GM21381 (cell line): ENCODE data around the gene MVB12B.

ENCODE experiments used
- ATAC-seq: cut with Tn5 transposase; IDR thresholded peaks from one replicate; pipeline ENCODE4 v1.9.1; 2021; ENCODE audit warnings: mild to moderate bottlenecking, moderate library complexity; ENCODE audit not compliant: unreplicated experiment

Gene MVB12B

DNA sequence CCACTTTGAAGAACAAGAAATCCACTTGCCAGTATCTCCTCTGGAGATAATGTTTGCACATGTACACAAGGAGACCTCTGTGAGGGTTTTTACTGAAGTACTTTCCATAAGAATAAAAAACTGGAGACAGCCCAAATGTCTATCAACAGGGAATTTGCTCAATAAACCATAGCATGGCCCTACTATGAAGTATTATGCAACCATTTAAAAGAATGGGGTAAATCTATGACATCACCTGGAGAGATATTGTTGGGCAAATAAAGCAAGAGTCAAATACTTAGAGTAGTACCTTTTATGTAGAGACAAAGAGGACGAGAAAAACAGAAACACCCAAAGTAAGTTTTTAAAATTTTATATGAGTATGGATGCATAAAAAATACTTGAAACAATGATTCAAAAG, 23.9 kb upstream of the MVB12B start:
- no peak for ATAC-seq

DNA sequence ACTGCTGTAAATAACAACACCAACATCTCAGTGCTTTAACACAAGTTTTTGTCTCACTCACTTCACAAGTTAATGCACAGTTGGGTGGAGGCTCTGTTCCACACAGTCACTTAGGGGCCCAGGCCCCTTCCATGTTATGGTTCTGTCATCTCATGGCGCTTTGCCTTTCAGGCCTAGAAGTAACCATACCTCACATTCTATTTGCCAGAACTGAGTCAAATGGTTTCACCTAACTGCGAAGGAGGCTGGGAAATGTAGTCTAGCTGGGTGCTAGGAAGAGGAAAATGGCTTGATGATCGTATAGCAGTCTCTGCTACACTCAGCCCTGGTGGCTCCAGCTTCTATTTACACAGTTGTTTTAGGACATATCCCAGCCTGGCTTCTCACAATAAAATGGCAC, 23.1 kb upstream of the MVB12B start:
- no peak for ATAC-seq

DNA sequence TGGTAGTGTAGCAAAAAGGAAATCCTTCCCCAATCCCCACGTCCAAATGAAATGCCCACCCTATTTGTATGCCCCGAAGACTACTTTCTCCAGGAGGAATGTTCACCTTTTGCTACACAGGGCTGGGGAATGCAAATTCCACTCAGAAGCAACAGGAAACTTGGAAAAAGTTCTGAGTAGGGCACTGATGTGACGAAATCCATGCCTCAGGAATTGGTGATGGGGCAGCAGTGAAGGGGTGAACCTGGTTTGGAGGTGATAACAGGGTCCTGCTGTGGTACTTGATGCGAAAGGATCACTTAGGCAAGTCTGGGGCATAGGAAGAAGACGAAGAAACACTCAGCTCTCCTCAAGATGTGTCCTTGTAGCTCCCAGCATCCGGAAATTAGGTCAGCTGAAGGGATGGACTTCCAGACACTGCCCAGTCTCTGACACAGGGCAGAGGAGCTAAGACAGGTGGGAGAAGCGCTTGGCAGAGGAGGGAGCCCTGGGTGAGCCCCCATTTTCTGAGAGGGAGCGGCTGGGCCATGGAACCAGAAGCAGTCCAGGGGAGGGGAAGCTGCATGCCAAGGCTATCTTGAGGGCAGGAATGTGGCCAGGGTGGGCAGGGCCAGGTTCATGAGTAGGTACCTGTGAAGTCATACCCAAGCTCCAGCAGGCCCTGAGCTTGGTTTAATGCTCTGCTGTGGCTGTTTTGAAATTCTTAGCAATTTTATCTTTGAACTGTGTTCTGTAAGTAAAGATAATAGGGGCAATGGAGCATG, 22.2 kb upstream of the MVB12B start:
- no peak for ATAC-seq

- ATAC-seq = no peak
Measured at GRCh38 chr9:126304971-126305320, 21.7 kb upstream of the MVB12B start.

- no peak for ATAC-seq
Measured at GRCh38 chr9:126306071-126306647, 20.5 kb upstream of the MVB12B start.

DNA sequence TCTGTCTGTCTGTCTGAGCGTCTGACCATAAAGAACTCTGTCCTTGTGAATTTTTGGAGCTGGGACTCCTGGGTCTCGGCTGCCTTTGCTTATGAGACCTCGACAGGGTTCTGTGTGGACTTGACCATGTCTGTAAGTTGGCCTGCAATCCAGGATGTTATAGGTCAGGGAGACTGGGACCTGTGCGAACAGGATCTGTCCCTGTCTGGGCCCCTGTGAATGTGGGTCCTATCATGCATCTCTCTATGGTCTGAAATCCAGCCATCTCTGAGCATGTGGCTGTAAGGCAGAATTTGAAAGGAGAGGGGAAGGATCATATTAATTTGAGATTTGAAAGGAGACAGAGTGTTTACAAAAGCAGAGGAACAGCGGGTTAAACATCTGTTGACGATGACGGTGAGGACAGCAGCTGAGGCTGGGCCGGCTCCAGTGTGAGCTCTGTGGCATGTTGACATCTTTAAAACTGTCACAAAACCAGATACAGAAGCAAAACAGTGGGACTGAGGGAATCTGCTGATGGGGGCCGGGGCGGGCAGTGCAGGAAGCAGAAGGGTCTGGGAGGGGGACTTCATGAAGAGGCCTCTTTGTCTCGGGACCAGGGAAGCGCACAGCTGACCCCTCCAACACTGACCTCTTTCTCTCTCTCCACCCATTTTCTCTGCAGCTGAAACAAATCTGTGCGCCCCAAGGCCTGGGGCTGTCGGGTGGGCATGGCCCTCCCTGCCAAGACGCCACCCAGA, 19.1 kb upstream of the MVB12B start:
- ATAC-seq = no peak

DNA sequence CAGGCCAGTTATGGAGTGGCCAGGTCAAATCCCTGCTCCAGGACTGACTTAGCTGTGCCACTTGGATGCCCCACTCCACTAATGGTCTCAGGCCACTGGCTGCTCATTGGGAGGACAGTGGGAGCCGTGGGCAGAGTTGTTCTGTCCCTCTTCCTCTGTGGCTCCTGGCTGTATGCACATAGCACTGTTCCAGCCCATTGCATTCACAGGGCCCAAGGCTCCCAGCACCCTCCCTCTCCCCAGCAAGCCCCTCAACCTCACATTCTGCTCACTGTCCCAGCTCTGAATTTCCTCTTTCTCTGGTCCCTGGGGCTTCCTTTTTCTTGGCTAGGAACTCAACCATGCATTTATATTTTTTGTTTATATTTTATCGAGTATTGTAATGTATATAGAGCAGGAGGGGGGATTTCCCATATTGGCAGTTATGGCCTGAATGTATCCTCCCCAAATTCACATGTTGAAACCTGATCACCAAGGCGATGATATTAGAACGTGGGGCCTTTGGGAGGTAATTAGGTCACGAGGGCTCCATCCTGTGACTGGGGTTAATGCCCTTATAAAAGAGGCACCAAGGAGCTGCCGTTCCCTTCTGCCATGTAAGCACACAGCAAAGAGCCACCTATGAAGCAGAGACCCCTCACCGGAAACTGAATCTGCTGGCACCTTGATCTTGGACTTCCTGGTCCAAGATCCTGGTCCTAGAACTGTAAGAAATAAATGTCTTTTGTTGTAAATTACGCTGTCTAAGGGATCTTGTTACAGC, 17.0 kb upstream of the MVB12B start:
- ATAC-seq = no peak

DNA sequence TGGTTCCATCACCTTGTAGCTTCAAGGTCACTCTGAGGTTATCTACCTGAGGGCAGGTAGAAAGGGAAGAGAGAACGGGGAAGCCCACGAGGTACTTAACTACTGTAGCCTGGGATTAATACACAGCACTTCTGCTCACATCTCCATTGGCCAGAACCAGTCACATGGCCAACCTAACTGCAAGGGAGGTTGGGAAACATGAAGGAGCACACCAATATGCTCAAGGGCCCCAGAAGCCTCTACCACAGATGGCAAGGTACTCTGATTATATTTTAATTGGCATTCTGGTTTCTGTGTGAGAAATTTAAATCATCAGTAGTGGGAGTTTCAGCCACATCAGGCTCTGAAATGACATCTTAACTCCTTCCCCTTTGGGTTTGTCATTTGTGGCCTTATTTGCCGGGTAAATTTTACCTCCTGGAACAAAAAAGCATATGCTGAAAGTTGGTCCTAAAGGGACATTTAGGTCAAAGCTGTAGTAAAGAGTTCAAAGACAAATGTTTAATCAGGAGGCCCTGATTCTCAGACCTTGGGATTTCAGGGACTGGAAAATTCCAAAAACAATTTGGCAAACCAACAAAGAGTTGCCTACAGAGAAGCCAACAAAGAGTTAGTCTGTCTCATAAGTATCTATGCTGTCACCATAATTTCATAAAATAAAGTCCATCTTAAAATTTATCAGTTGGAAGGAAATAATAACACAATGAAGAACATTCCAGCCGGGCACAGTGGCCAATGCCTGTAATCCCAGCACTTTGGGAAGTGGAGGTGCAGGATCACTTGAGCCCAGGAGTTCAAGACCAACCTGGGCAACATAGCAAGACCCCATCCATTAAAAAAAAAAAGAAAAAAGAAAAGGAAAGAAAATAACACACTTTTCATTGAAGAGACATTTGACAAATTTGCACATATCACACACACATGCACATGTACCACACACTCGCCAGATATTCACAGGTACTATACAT, 13.8 kb upstream of the MVB12B start:
- ATAC-seq = no peak

DNA sequence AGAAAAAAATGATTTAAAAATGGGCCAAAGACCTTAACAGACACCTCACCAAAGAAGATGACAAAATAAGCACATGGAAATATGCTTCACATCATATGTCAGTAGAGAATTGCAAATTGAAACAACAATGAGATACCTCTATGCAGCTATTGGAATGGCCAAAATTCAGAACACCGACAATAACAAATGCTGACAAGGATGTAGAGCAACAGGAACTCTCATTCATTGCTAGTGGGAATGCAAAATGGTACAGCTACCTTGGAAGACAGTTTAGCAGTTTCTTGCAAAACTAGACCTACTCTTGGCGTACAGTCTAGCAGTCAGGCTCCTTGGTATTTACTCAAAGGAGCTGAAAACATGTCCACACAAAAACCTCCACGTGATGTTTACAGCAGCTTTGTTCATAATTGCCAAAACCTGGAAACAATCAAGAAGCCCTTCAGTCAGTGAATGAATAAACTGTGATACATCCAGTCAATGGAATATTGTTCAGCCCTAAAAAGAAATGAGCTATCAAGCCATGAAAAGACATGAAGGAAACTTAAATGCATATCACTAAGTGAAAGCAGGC, 10.5 kb upstream of the MVB12B start:
- ATAC-seq = no peak

DNA sequence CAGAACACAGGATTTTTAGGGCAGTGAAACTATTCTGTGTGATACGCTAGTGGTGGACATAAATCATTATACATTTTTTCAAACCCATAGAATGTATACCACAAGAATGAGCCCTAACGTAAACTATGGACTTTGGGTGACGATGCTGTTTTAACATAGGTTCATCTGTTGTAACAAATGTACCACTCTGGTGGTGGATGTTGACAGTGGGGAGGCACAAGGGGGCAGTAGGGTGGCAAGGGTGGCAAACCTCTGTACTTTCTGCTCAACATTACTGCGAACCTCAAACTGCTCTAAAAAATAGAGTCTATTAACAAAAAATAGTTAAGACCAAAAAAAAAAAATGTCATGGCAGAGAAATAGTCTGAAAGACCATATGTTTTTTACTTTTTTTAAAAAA, 9.1 kb upstream of the MVB12B start:
- no peak for ATAC-seq

DNA sequence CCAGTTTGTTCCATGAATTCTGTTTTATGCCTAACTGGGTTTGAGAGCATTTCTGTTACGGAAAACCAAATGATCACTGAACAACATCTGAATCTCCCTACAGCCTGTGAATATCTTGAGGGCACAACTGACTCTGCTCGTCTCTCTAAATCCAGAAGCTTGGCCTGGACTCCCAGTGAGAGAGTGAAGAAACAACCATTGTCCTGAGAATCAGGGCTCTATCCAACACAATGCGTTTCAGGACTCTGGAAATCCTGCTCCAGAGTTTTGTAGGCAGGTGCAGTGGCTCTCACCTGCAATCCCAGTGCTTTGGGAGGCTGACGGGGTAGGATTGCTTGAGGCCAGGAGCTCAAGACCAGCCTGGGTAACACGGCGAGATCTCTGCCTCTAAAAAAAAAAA, 7.8 kb upstream of the MVB12B start:
- no peak for ATAC-seq

DNA sequence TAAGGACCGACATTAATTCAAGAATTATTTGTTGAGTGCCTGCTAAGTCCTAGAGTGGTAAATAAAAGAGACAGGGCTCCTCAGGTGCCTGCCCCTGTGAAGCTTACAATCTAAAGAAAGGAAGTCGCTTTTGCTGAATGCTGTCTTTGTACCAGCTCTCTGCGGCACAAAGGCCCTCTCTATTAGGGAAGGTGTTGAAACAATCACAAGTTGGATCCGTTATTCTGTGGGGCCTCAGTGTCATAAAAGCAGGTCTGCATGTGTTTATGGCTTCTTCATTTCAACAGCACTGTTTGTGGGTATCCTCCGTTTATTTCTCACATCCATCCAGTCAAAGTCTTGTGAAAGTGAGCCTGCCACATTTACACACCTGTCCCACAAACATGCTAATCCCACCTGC, 7.0 kb upstream of the MVB12B start:
- ATAC-seq = no peak

DNA sequence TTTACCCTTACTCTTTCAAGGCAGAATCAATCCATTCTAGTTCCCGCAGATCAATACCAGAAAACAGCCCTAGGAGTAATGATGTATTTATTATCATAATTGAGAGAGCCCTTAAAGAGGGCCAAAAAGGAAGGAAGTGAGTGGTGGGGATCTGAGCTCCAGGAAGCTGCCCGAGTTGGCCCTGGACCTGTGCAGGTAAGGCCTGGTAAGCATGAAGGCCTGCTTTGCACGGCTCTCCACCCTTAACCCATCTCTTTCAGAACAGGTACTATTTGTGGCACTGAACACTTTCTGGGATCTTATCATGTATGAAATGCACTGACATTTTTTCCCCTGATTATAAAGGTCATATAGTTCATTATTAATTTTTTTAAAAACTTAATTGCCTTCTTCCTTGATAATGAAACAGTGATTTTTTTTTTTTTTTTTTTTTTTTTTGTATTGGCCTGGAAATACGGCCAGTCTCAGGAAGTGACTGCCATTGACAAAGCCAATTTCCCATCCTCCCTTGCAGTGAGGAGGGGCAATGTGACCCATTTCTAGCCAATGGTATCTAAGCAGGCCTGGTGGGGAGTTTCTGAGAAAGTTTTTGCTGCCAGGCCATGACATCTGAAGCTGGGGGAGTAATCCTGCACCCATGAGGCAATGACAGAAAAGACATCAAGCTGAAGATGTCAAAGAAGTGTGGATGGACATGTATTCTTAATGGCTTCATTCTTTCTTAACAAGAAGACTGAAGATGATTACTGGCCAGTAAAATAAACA, 6.3 kb upstream of the MVB12B start:
- ATAC-seq = no peak

DNA sequence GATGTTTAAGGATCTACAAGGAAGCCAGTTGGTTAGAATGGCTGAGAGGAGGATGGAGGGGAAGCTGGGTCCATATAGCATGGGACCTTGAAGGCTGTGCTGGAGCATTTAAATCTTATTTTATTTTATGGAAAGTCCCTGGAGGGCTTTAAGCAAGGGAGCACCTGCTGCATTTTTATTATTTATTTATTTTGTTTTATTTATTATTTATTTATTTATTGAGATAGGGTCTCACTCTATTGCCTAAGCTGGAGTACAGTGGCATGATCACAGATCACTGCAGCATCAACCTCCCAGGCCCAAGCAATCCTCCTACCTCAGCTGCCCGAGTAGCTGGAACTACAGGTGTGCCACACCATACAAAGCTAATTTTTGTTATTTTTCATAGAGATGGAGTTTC, 4.9 kb upstream of the MVB12B start:
- ATAC-seq = no peak

DNA sequence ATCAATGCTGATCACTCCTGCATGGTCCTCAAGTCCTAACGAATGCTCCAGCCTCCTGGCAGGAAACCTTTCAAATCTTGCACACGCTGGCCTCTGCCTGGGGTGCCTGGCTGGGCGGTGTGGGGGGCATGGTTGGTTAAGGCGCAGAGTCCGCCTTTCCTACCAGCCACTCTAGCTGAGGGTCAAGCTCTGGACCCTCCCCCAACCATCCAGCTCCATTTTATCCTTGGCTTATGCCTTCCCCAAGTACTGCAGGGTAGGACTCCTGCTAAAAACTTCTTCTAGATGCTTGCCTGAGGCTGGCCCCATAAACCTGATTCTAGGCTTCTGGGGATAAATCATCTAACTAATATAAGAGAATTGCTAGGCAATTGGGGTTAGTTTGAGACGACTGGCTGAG, 808 bp upstream of the MVB12B start:
- no peak for ATAC-seq

- ATAC-seq = no peak
Measured at GRCh38 chr9:126327006-126327713, 531 bp downstream of the MVB12B start.

GRCh38 chr9:126327714-126328185, 1.1 kb downstream of the MVB12B start:
- no peak for ATAC-seq

GRCh38 chr9:126328407-126328806, 1.8 kb downstream of the MVB12B start:
- no peak for ATAC-seq
